H1 (cell line): ENCODE measurements around the gene NT5DC3. TPM values are rescaled to one million over a fixed set of nuclear protein-coding genes. Genes with fewer than 3 reads are reported as not detected.

Experiments used
- CTCF ChIA-PET: fragments of 300-600 bp; sonication (Branson Sonifier 250); formaldehyde crosslinking; loops from one replicate; lab custom pipeline; 2021; ENCODE audit not compliant: partially characterized antibody; lab: Charles Lee
- POLR2A ChIA-PET: fragments of 300-600 bp; sonication (Branson Sonifier 250); formaldehyde crosslinking; loops from one replicate; lab custom pipeline; 2021; ENCODE audit warnings: inconsistent platforms; ENCODE audit not compliant: partially characterized antibody; lab: Charles Lee
- DNase-seq, 2 experiments: peaks; one replicate each; pipeline versions ENCODE4 v3.0.0 to v3.0.0-alpha.2; 2010 to 2022; ENCODE audit warnings: low spot score in 2 of 2, low read depth in 1 of 2, mixed read lengths in 1 of 2
- FAIRE-seq: peaks from 2 replicates; lab custom pipeline; 2011; peaks lifted over from hg19 to GRCh38; lab: Jason Lieb, UNC
- H2AFZ ChIP-seq: 2 replicates; pipeline ENCODE4 v1.8.1; 2012; ENCODE audit warnings: low read length, inconsistent platforms
- H2AK5ac ChIP-seq: 2 replicates; pipeline ENCODE4 v1.6.1; 2013; ENCODE audit warnings: low read depth, low read length
- H2BK120ac ChIP-seq: replicated peaks from 2 replicates; pipeline ENCODE3; 2013; ENCODE audit warnings: low read depth, low read length, inconsistent platforms
- H2BK12ac ChIP-seq: 2 replicates; pipeline ENCODE4 v1.6.1; 2013; ENCODE audit warnings: low read depth, low read length
- H2BK15ac ChIP-seq: 2 replicates; pipeline ENCODE4 v1.6.1; 2013; ENCODE audit warnings: low read length
- H2BK20ac ChIP-seq: 2 replicates; pipeline ENCODE4 v1.6.1; 2013; ENCODE audit warnings: low read length
- H2BK5ac ChIP-seq: 2 replicates; pipeline ENCODE4 v1.6.1; 2013; ENCODE audit warnings: low read depth, low read length
- H3K14ac ChIP-seq: 2 replicates; pipeline ENCODE4 v1.6.1; 2013; ENCODE audit warnings: inconsistent platforms; ENCODE audit not compliant: insufficient read length
- H3K18ac ChIP-seq: 2 replicates; pipeline ENCODE4 v1.6.1; 2013; ENCODE audit warnings: low read length; ENCODE audit errors: extremely low read depth
- H3K23ac ChIP-seq: 2 replicates; pipeline ENCODE4 v1.6.1; 2013; ENCODE audit warnings: inconsistent platforms; ENCODE audit not compliant: insufficient read length
- H3K23me2 ChIP-seq: 2 replicates; pipeline ENCODE4 v1.6.1; 2013; ENCODE audit warnings: low read depth, low read length
- H3K27ac ChIP-seq: 2 replicates; pipeline ENCODE4 v1.6.1; 2011; ENCODE audit warnings: low read depth, low read length, inconsistent platforms
- H3K27me3 ChIP-seq, 4 experiments: replicated peaks in 1 of 4; 1 replicate in 1 of 4; 2 replicates in 3 of 4; pipeline versions ENCODE4 v1.6.1 to v1.8.1; 2011 to 2013; ENCODE audit warnings: low read length in 3 of 4, mild to moderate bottlenecking in 3 of 4, inconsistent platforms in 2 of 4, mixed read lengths in 2 of 4, moderate library complexity in 1 of 4; ENCODE audit not compliant: control insufficient read depth in 3 of 4, insufficient read depth in 3 of 4; ENCODE audit errors: extremely low read depth in 1 of 4
- H3K36me3 ChIP-seq, 4 experiments: 2 replicates each; pipeline versions ENCODE4 v1.6.1 to v1.8.1; 2011 to 2013; ENCODE audit warnings: mild to moderate bottlenecking in 4 of 4, low read length in 3 of 4, moderate library complexity in 2 of 4, control low read depth in 1 of 4, inconsistent platforms in 1 of 4; ENCODE audit not compliant: insufficient read depth in 4 of 4, control insufficient read depth in 2 of 4
- H3K4ac ChIP-seq: replicated peaks from 2 replicates; pipeline ENCODE3; 2013; ENCODE audit warnings: low read length, low read depth, mixed read lengths, inconsistent platforms; ENCODE audit not compliant: insufficient read length
- H3K4me1 ChIP-seq, 4 experiments: replicated peaks in 1 of 4; 1 replicate in 1 of 4; 2 replicates in 3 of 4; pipeline versions ENCODE4 v1.6.1 to v1.8.1; 2011 to 2013; ENCODE audit warnings: low read length in 3 of 4, inconsistent platforms in 2 of 4, mixed read lengths in 1 of 4; ENCODE audit not compliant: insufficient read depth in 4 of 4, control insufficient read depth in 3 of 4
- H3K4me2 ChIP-seq, 2 experiments: 2 replicates each; pipeline versions ENCODE4 v1.6.1 to v1.8.1; 2011 to 2013; ENCODE audit warnings: low read depth in 2 of 2, low read length in 2 of 2, control low read depth in 1 of 2, inconsistent platforms in 1 of 2, mild to moderate bottlenecking in 1 of 2; ENCODE audit not compliant: insufficient read depth in 1 of 2
- H3K4me3 ChIP-seq, 4 experiments: fragments of 200-600, 300-600 bp in 1 of 4; sonication (generic), shearing (Covaris generic), sonication (Bioruptor Twin) in 1 of 4; 2 replicates each; pipeline versions ENCODE4 v1.5.1 to v1.8.1; 2011 to 2016; ENCODE audit warnings: low read length in 4 of 4, low read depth in 3 of 4, control low read depth in 2 of 4, inconsistent platforms in 2 of 4, mild to moderate bottlenecking in 2 of 4, mixed read lengths in 1 of 4, moderate library complexity in 1 of 4; ENCODE audit not compliant: insufficient read depth in 2 of 4; ENCODE audit errors: extremely low read depth in 1 of 4
- H3K56ac ChIP-seq: replicated peaks from 2 replicates; pipeline ENCODE3; 2013; ENCODE audit warnings: low read depth, mild to moderate bottlenecking, mixed read lengths, low read length, inconsistent platforms; ENCODE audit not compliant: insufficient read length
- H3K79me1 ChIP-seq: 2 replicates; pipeline ENCODE4 v1.6.1; 2013; ENCODE audit warnings: low read depth, low read length, control low read depth
- H3K79me2 ChIP-seq, 2 experiments: 2 replicates each; pipeline versions ENCODE4 v1.6.1 to v1.8.1; 2012 to 2013; ENCODE audit warnings: low read length in 2 of 2, mild to moderate bottlenecking in 2 of 2, inconsistent platforms in 1 of 2; ENCODE audit not compliant: insufficient read depth in 2 of 2, control insufficient read depth in 1 of 2
- H3K9ac ChIP-seq, 4 experiments: replicated peaks in 1 of 4; 1 replicate in 1 of 4; 2 replicates in 3 of 4; pipeline versions ENCODE4 v1.6.1 to v1.8.1; 2011 to 2013; ENCODE audit warnings: low read depth in 3 of 4, low read length in 3 of 4, control low read depth in 2 of 4, mild to moderate bottlenecking in 2 of 4, moderate library complexity in 2 of 4, inconsistent platforms in 1 of 4; ENCODE audit errors: extremely low read depth in 1 of 4
- H3K9me3 ChIP-seq, 2 experiments: 2 replicates each; pipeline versions ENCODE4 v1.6.1 to v1.8.1; 2012 to 2013; ENCODE audit warnings: mild to moderate bottlenecking in 2 of 2, moderate library complexity in 2 of 2, control low read depth in 1 of 2, inconsistent platforms in 1 of 2, low read depth in 1 of 2, low read length in 1 of 2, mixed read lengths in 1 of 2; ENCODE audit not compliant: insufficient read depth in 2 of 2
- H4K20me1 ChIP-seq, 2 experiments: replicated peaks in 1 of 2; 2 replicates each; pipeline versions ENCODE3 to v1.8.1; 2011 to 2013; ENCODE audit warnings: inconsistent platforms in 2 of 2, low read length in 2 of 2, mild to moderate bottlenecking in 1 of 2; ENCODE audit not compliant: insufficient read depth in 2 of 2, control insufficient read depth in 1 of 2
- H4K5ac ChIP-seq: 2 replicates; pipeline ENCODE4 v1.6.1; 2013; ENCODE audit warnings: low read length, low read depth, mixed read lengths, inconsistent platforms; ENCODE audit not compliant: insufficient read length
- H4K8ac ChIP-seq: 2 replicates; pipeline ENCODE4 v1.8.0; 2013; ENCODE audit warnings: mild to moderate bottlenecking, moderate library complexity, low read length, inconsistent platforms; ENCODE audit not compliant: insufficient read depth; ENCODE audit errors: extremely low read depth
- H4K91ac ChIP-seq: replicated peaks from 2 replicates; pipeline ENCODE3; 2013; ENCODE audit warnings: low read length, mixed read lengths, inconsistent platforms; ENCODE audit not compliant: insufficient read length
- KDM5A ChIP-seq: fragments of 200-600 bp; IDR thresholded peaks from 2 replicates; pipeline ENCODE4 v1.7.1; 2012; ENCODE audit warnings: mild to moderate bottlenecking, low read length, inconsistent platforms, mixed read lengths
- WGBS, 2 experiments: shearing (Covaris generic) in 1 of 2; methylation state at CpG; one replicate each; pipeline versions ENCODE4 v1.1.6 to v1.1.7; 2013 to 2015; ENCODE audit warnings: low lambda C conversion rate in 2 of 2, mixed read lengths in 2 of 2, inconsistent platforms in 1 of 2, low coverage in 1 of 2, missing lambda C conversion rate in 1 of 2; ENCODE audit not compliant: insufficient replicate concordance in 2 of 2, insufficient coverage in 1 of 2, insufficient read length in 1 of 2; ENCODE audit errors: extremely low coverage in 1 of 2, missing lambda C conversion rate in 1 of 2; 5-methylcytosine and 5-hydroxymethylcytosine counted together
- polyA plus RNA-seq, 7 experiments: library from polyadenylated mRNA; depleted of rRNA in 3 of 7; stranded (reverse) in 5 of 7; unstranded in 2 of 7; fragments of >200 nt in 5 of 7; fragments of 200-250 nt in 2 of 7; gene quantifications; 1 replicate in 5 of 7; 2 replicates in 1 of 7; 4 replicates in 1 of 7; pipeline versions ENCODE4 v1.2.1 to v1.2.3, GENCODE V29; 2011 to 2013; ENCODE audit warnings: missing spikeins in 2 of 7, mixed read lengths in 2 of 7
- total RNA-seq: library from RNA; stranded (reverse); fragmentation: NEBNext Ultra II Directional; extraction: Animal tissue kit (Norgen Biotek cat#: 25700); gene quantifications from 2 replicates; pipeline ENCODE4 v1.2.1, GENCODE V29; 2021
- TF ChIP-seq, protein P1 (sequence below), 3 experiments: IDR thresholded peaks; 1 replicate in 2 of 3; 2 replicates in 1 of 3; pipeline versions ENCODE4 v1.5.1 to v1.6.1; 2011; ENCODE audit warnings: low read length in 3 of 3, mild to moderate bottlenecking in 3 of 3, inconsistent platforms in 2 of 3, low read depth in 1 of 3, moderate library complexity in 1 of 3; ENCODE audit not compliant: insufficient read depth in 1 of 3; ENCODE audit errors: control extremely low read depth in 1 of 3

Gene NT5DC3
- total and polyA plus RNA-seq, 2 of the 8 experiments (the other 6 are each of a cell fraction or from before 2014, with no cell fraction given), result 5.4 to 14.8 TPM

DNA sequence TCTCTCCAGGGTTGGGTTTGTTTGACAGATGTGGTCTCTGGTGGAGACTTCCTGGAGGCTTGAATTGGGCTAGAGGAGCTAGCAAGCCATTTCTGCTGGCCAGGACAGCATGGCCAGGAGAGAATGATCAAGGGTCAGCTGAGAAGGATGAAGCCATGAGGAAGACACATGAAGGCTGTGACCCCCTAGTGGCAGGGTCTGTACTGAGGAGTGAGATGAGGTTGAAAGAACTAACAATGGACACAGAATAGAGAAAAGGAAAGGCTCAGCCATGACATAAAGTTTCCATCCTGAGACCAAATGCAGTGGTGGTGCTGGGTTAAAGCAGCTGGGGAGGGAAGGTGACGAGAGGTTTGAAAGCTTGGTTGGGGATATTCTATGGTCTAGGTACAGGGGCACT lies 89.9 kb downstream of the NT5DC3 start:
- Histone ChIP-seq H3K18ac (no peak overlapping the region), H2AK5ac (no peak overlapping the region), H3K14ac (no peak overlapping the region), H2AFZ (no peak overlapping the region), H3K23me2 (no peaks in the 10 kb centered on the region; the same call in 1 of the 2 replicates), H3K4me3 (no peak overlapping the region), H3K79me1 (0 out of 2 replicates have a peak, but pooled peaks cover 2% of the 10 kb centered on the region), H3K56ac (no peak overlapping the region), H3K9me3 (no peaks in the 10 kb centered on the region), H4K20me1 (no peaks in the 10 kb centered on the region), H3K4ac (no peak overlapping the region), H3K4me2 (no peak overlapping the region), H3K27me3 (no peaks in the 10 kb centered on the region), H3K9ac (no peak overlapping the region), H3K23ac (no peak overlapping the region), H2BK12ac (no peak overlapping the region), H3K79me2 (no peaks in the 10 kb centered on the region), H3K27ac (no peak overlapping the region), H2BK20ac (no peak overlapping the region), H4K8ac (no peak overlapping the region), H4K91ac (no peak overlapping the region), H2BK5ac (no peak overlapping the region), H2BK120ac (no peak overlapping the region), H4K5ac (no peak overlapping the region), H3K36me3 (no peaks in the 10 kb centered on the region), H2BK15ac (no peak overlapping the region), H3K4me1 (no peaks in the 10 kb centered on the region; a peak in 1 of 7 replicates)
- 70% methylated on average over 1 of the region's 1 CpG; no CpG with 5 or more reads in 1 of the 2 experiments for WGBS, 2 experiments
- ChIA-PET POLR2A (interaction anchor here (1.2 to 1.9 kb wide), 2 partner anchors 9 to 179 kb away, joined by 3 to 4 read pairs; partner anchors contain the start of gene HSP90B1), CTCF (interaction anchor here (0.9 to 1.8 kb wide), 15 partner anchors 8 to 176 kb away, joined by 3 to 8 read pairs (median 4); no protein-coding TSS in a partner anchor)
- no peak for DNase-seq
- TF ChIP-seq KDM5A, result no peak
- TF ChIP-seq, protein P1, sequence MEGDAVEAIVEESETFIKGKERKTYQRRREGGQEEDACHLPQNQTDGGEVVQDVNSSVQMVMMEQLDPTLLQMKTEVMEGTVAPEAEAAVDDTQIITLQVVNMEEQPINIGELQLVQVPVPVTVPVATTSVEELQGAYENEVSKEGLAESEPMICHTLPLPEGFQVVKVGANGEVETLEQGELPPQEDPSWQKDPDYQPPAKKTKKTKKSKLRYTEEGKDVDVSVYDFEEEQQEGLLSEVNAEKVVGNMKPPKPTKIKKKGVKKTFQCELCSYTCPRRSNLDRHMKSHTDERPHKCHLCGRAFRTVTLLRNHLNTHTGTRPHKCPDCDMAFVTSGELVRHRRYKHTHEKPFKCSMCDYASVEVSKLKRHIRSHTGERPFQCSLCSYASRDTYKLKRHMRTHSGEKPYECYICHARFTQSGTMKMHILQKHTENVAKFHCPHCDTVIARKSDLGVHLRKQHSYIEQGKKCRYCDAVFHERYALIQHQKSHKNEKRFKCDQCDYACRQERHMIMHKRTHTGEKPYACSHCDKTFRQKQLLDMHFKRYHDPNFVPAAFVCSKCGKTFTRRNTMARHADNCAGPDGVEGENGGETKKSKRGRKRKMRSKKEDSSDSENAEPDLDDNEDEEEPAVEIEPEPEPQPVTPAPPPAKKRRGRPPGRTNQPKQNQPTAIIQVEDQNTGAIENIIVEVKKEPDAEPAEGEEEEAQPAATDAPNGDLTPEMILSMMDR (IDR thresholded peaks at IDR 0.05; ENCODE audit: control extremely low read depth in 1 of 3, insufficient read depth in 1 of 3, low read depth in 1 of 3, low read length in 3 of 3), result peak in 2 of 3 experiments; percentile 13 to 46; a peak in 3 of 4 replicates
- FAIRE-seq, result no peak
